ENCODE data around the gene AAGAB.

Gene AAGAB

GRCh38 chr15:67186226-67186649 is 68.2 kb downstream of the AAGAB start:
- no peak for DNase-seq

DNA sequence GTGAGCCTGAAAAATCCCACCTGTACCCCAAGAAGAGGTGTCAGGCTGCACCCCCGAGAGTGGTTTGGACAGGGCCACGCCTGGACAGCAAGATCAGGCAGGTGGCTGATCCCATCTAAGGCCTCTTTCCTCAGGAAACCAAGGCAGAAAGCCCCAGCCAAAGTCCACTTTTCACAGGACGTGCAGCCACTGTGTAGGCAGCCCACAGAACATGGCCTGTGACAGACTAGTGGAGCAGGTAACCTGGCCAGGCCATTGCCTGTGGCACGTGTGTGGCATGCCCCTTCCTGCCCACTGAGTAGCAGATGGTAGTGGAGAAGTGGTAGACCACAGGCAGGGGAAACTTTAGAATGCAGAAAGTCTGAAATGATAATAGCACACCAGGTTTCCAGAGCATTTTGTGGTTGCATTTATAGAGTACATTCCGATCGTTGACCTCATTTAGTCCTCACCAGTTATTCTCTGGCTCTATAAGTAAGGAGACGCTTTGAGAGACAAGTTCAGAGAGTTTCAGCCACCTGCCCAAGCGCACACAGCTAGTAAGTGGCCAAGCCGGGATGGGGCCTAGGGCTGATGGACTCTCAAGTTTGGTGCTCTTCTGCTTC is 68.7 kb downstream of the AAGAB start:
- no peak for DNase-seq

DNA sequence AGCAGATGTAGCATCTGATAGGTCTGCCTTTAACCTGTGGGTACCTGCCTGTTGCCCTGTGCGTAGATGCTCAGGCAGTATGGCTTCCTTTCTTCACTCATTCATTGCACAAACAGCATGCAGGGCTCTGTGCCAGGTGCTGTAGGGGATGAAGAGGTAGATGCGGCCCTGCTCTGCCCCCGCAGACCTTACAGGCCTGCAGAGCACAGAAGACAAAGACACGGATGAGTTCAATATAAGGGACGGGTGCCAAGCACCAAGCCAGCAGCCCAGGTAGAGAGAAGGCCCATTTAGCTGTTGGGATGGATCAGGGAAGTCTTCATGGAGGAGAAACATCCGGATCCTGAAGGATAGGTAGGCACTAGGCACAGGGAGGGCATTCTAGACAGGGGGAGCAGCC is 69.4 kb downstream of the AAGAB start:
- DNase-seq = no peak

- DNase-seq = no peak
Observed at GRCh38 chr15:67184208-67184925, 70.1 kb downstream of the AAGAB start.

GRCh38 chr15:67183443-67184169 is 70.9 kb downstream of the AAGAB start:
- DNase-seq = no peak

DNA sequence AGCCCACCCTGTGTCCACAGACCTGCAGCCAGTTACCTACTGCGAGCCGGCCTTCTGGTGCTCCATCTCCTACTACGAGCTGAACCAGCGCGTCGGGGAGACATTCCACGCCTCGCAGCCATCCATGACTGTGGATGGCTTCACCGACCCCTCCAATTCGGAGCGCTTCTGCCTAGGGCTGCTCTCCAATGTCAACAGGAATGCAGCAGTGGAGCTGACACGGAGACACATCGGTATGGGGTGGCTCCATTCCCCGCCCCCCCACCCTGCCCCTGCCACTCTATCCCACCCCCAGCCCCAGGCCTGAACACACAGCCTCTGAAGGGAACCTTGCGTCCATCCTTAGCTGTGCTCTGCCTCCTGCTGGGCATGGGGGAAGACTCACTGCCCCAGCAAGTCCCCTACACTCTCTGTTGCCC is 73.2 kb downstream of the AAGAB start:
- DNase-seq = no peak

DNA sequence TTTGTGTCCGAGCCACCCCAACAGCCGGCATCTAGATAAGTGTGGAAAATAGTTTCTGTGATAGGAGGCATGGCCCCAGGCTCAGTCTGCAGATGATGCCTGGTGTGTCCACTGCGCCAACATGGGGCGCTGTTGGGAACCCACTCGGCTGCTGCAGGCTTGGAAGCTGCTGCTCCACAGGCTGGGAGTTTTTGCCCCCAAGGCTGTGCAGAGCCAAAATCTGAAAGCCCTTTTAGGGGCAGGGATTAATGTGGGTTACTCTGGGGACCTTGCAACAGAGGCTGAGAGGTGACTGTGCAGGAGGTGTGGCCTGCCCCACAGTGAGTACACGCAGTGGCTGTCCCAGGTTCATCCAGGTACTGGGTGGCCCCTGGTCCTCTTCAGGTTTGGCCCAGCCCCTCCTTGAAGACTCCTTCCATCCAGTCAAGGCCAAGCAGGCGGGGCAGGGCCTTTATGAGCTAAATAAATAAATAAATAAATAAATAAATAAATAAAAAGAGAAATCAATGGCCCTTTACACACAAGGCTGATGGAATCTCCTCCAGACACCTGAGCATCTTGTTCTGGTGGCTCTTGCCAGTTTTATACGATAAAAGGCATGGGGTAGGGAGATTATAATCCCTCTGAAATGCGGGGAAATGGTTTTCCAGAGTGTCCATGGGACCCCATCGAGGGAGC is 73.8 kb downstream of the AAGAB start:
- no peak for DNase-seq

GRCh38 chr15:67180035-67180434 is 74.4 kb downstream of the AAGAB start:
- DNase-seq = no peak

- DNase-seq = no peak
Observed at GRCh38 chr15:67179411-67179995, 75.0 kb downstream of the AAGAB start.

DNA sequence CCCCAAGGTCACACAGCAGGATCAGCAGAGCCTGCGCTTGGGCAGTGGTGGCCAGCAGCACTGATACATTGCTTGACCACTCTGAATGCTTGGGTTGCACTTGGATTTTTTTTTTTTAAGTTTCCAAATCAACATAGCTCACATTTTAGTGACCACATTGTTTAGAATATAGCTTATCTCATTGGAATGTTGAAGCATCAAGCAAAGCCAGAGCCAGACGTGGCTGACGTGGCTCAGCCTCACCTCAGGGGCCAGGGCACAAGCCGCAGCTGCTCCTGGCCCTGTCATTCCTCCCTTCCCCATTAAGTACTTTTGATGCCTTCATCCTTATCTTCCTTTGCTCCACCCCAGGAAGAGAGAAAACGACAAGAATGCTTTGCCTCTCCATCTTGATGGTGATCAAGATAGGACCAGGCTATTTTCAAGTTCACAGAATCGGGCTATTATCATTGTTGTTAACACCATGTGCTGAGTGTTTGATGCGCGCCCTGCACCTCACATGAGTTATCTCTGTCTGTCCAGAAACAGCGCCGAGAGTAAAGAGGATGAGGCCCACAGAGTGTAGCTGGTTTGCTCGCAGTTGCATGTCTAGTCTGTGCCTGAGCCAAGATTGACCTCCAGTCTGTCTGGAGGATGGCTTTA is 75.8 kb downstream of the AAGAB start:
- DNase-seq = no peak

DNA sequence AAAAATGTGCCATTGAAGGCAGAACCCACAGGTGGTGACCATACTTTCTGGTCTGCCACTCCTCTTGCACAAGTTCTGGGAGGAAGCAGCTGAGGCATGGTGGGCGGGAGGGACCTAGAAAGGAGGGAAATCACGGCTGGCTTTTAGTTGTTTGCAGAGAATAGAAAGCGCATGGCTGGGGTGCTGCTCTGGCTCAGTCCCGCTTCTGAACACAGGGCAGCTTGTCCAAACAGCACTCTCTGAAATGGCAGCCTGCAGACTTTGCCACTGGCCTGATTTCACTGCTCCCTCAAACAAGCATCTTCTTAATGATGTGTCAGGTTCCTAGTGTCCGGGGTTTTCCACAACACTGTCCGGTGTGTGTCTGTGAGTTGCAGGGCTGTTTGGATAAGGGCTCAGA is 76.7 kb downstream of the AAGAB start:
- DNase-seq = no peak

DNA sequence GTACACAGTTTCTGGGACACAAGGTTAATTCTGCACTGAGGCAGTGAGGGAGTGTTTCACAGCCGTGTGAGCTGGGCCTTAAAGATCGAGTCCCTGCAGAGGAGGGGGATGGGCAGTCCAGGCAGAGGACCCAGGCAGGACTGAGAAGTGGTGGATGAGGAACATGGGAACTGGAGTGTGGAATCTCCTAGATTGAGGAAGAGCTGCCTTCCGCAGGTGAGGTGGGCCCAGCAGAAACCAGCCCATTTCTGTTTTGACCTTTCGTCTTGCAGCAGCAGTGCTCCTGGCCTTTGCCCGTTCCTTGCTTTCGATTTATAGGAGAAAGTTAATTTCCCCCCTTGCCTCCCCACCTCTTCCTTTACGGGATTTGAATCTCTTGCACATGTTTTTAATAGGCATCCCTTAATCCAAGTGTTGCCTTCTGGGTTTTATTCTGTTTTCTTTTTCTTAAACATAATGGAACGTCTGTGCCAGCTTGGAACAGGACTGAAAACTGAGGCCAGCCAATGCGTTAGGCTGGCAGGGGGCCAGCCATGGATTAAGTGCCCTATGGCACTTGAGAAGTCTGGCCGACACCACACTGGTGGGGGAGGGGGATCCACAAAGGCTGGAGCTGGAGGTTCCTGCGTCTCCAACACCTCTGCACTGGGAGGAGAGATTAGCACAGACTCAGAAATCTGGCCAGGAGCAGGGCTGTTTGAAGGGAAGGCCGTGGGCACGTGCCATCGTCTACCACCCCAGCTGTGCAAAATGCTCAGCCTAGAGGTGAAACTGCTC is 78.1 kb downstream of the AAGAB start:
- DNase-seq = no peak

DNA sequence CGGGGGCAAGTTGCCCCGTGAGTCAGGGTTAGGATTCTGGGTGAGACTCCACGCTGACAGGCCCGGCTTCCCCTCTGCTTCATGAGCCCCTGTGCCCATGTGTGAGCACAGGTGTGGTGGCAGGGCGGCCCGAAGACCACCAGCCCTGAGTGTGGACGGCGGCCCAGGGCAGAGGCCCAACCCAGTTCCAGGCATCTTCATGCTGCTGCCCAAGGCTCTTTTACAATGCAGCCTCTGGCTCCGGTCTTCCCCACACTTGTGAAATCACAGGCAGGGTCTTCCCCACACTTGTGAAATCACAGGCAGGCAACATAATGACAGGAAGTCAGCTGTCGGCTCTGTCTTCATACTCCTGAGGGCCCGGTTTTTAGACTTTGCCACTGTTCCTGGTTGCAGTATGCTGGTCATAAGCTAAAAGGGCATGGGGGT is 78.8 kb downstream of the AAGAB start:
- no peak for DNase-seq

DNA sequence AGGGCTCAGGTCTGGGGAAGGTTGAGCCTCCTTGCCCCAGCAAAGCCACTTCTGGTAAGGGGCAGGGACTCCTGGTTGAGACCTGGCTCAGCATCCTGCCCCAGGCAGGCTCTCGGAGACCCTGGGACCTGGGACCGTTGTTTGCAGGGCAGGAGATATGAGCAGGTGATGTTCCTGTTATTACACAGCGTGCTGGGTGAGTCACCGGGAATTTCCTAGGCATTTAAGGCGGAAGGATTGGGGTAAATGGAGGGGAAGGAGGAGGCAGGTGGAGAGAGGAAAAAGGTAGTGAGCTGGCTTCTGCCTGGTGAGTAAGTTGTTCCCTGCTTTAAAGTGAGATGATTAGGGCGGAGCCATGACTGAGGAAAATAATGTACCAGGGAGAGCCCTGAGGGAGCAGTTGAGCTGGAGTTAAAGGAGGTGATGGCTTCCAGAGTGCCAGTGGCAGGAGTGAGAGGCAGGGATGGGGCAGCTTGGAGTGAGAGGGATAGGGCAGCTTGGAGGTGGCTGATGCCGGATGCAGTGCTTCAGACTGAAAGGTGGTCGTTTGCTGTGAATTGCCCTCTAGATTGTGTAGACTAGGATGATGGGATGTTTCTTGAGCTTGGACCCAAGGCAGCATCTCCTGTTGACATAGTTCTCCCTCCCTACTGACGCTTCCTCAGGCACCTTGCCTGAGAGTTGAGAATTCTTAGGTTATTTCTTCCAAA is 79.4 kb downstream of the AAGAB start:
- peak; percentile 16 to 40 for DNase-seq

DNA sequence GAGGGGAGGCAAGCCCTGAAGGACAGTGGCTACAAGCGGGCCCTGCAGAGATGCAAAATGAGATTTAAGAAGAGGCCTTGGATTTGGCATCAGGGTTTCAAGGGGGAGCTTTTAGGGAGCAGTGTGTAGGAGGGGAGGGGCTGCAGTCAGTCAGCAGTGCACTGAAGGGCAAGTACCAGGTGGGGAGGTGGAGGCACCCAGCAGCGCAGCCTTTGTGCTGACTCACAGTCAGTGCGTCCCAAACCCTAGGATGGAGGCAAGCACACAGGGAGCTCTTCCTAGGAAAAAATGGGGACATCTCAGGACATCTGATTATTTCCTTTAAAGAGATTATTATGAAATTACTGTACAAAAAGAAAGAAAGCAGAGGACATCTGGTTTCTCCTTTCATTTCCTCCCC is 80.0 kb downstream of the AAGAB start:
- no peak for DNase-seq

DNA sequence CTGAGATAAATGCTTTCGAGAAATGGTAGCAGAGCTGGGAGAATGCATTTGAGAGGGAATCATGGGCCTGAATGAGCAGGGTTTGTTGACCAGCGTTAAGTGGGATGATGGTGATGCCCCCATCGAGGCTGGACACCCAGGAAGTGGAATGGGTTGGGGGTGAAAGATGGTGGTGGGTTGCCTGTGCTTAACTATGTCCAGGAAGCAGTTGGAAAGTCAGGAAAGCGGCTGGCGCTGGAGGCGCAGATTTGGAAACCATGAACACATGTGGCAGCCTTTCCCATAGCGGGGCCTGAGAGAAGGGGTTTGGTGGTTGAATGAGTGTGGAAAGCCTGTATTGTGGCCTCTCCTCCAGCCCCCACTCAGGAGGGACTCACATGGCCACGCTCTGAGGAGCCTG is 80.7 kb downstream of the AAGAB start:
- no peak for DNase-seq

DNA sequence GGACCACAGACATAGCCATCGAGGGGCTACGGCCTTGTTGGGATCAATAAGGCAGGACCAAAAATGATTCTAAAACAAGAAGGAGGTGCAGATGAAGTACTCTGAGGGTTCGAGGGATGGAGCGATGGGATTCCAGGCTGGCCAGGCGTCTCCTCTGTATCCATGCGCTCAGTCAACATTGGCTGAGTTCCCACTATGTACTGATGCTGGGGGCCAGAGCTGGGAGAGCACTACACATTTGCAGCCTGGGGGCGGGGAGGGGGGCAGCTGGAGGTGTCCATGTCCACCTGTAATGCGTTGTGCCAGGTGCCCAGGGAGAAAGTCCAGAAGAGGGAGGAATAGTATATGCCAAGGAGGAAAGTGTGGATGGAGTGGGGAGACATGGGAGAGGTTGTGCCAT is 81.5 kb downstream of the AAGAB start:
- no peak for DNase-seq

DNA sequence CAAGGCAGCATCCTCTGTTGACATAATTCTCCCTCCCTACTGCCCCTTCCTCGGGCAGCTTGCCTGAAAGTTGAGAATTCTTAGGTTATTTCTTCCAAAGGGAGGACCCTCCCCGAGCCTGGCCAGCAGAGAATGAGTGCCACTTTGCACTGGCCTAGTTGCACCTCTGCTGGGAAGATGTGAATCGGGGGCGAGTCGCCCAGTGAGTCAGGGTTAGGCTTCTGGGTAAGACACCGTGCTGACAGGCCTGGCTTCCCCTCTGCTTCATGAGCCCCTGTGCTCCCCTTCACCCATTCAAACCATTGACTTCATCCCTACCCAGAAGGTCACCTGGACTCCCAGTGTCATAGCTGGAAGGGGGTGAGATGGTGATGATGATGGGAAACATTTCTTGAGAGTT is 82.3 kb downstream of the AAGAB start:
- no peak for DNase-seq

DNA sequence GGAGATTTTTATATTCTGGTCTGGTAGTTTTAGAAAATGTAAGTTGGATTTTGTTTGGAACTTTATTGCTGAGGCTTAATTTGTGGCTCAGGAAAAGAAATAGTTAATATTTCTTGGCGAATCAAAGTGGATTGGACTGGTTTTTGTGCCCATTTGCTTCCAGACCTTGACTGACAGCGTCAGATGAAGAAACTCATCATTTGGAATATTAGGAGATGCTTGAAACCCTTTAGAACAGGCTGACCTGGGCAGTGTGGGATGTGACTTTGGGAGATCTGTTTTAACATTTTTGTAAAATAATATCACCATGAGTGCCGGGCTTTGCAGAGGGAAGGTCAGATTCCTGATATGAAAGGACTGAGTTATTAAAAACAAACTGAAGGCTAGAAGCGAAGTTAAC is 83.0 kb downstream of the AAGAB start:
- no peak for DNase-seq

- no peak for DNase-seq
Observed at GRCh38 chr15:67170143-67170925, 84.1 kb downstream of the AAGAB start.
